Neuronal stem cell (in vitro differentiated cells): ENCODE data around the gene STAB2.

Experiments
- DNase-seq: peaks from one replicate; pipeline ENCODE4 v3.0.0-alpha.2; 2013; ENCODE audit warnings: low spot score
- H2AFZ ChIP-seq: one replicate; pipeline ENCODE4 v1.6.1; 2013; ENCODE audit warnings: mild to moderate bottlenecking, low read length, inconsistent platforms
- H2AK5ac ChIP-seq: 2 replicates; pipeline ENCODE4 v1.6.1; 2013; ENCODE audit warnings: low read depth, mild to moderate bottlenecking, inconsistent platforms, low read length, moderate library complexity, mixed read lengths
- H2BK120ac ChIP-seq: 2 replicates; pipeline ENCODE4 v1.6.1; 2013; ENCODE audit warnings: low read depth, mild to moderate bottlenecking, inconsistent platforms, low read length, moderate library complexity, mixed read lengths
- H2BK12ac ChIP-seq: one replicate; pipeline ENCODE4 v1.6.1; 2013; ENCODE audit warnings: low read length, inconsistent platforms
- H2BK15ac ChIP-seq: 2 replicates; pipeline ENCODE4 v1.6.1; 2013; ENCODE audit warnings: mild to moderate bottlenecking, low read length, inconsistent platforms, mixed read lengths
- H2BK5ac ChIP-seq: one replicate; pipeline ENCODE4 v1.6.1; 2013; ENCODE audit warnings: inconsistent platforms, mild to moderate bottlenecking, low read length, moderate library complexity
- H3K14ac ChIP-seq: one replicate; pipeline ENCODE4 v1.6.1; 2013; ENCODE audit warnings: low read length, inconsistent platforms
- H3K18ac ChIP-seq: 2 replicates; pipeline ENCODE4 v1.6.1; 2013; ENCODE audit warnings: low read length, inconsistent platforms
- H3K23ac ChIP-seq: 2 replicates; pipeline ENCODE4 v1.6.1; 2013; ENCODE audit warnings: low read depth, mild to moderate bottlenecking, mixed read lengths, low read length, inconsistent platforms; ENCODE audit not compliant: poor library complexity
- H3K27ac ChIP-seq: replicated peaks from 3 replicates; pipeline ENCODE4 v1.5.1; 2013; ENCODE audit warnings: low read length, inconsistent platforms
- H3K27me3 ChIP-seq, 3 experiments: 2 replicates each; pipeline ENCODE4 v1.6.1; 2013; ENCODE audit warnings: low read length in 3 of 3, mild to moderate bottlenecking in 2 of 3, inconsistent platforms in 1 of 3, low read depth in 1 of 3, mixed read lengths in 1 of 3, moderate library complexity in 1 of 3; ENCODE audit not compliant: control insufficient read depth in 3 of 3, insufficient read depth in 3 of 3
- H3K36me3 ChIP-seq, 2 donors: replicated peaks in 1 of 2; 2 replicates each; pipeline ENCODE4 v1.6.1; 2013; ENCODE audit warnings: low read length in 2 of 2; ENCODE audit not compliant: control insufficient read depth in 2 of 2, insufficient read depth in 2 of 2
- H3K4ac ChIP-seq: 2 replicates; pipeline ENCODE4 v1.6.1; 2013; ENCODE audit warnings: inconsistent platforms, mild to moderate bottlenecking, low read length, moderate library complexity
- H3K4me1 ChIP-seq, 2 donors: 1 replicate in 1 of 2; 2 replicates in 1 of 2; pipeline ENCODE4 v1.6.1; 2013; ENCODE audit warnings: low read length in 2 of 2, low read depth in 1 of 2; ENCODE audit not compliant: control insufficient read depth in 2 of 2, insufficient read depth in 1 of 2
- H3K4me2 ChIP-seq: one replicate; pipeline ENCODE4 v1.6.1; 2013; ENCODE audit warnings: mild to moderate bottlenecking, low read length, inconsistent platforms; ENCODE audit not compliant: insufficient read depth, poor library complexity, severe bottlenecking
- H3K4me3 ChIP-seq, 2 donors: 2 replicates each; pipeline ENCODE4 v1.5.1; 2013; ENCODE audit warnings: low read length in 2 of 2, mild to moderate bottlenecking in 2 of 2, inconsistent platforms in 1 of 2, moderate library complexity in 1 of 2
- H3K79me1 ChIP-seq: one replicate; pipeline ENCODE4 v1.6.1; 2013; ENCODE audit warnings: low read depth, mild to moderate bottlenecking, inconsistent platforms, low read length, moderate library complexity
- H3K9ac ChIP-seq: one replicate; pipeline ENCODE4 v1.6.1; 2013; ENCODE audit warnings: mild to moderate bottlenecking, low read depth, low read length, inconsistent platforms; ENCODE audit not compliant: poor library complexity
- H3K9me3 ChIP-seq, 2 donors: replicated peaks in 1 of 2; 2 replicates each; pipeline versions ENCODE3 to v1.6.1; 2013; ENCODE audit warnings: low read length in 2 of 2, mild to moderate bottlenecking in 2 of 2, inconsistent platforms in 1 of 2, low read depth in 1 of 2, mixed read lengths in 1 of 2, moderate library complexity in 1 of 2; ENCODE audit not compliant: control insufficient read depth in 2 of 2, insufficient read depth in 1 of 2
- H4K8ac ChIP-seq: one replicate; pipeline ENCODE4 v1.6.1; 2013; ENCODE audit warnings: low read depth, mild to moderate bottlenecking, inconsistent platforms, low read length, moderate library complexity
- H4K91ac ChIP-seq: one replicate; pipeline ENCODE4 v1.6.1; 2013; ENCODE audit warnings: low read length, low read depth, mild to moderate bottlenecking, inconsistent platforms; ENCODE audit not compliant: poor library complexity
- WGBS, 2 donors: extraction: QIAGEN DNeasy Blood & Tissue Kit; methylation state at CpG; one replicate each; pipeline ENCODE4 v1.1.7; 2013; ENCODE audit warnings: missing lambda C conversion rate in 2 of 2, mixed read lengths in 1 of 2; ENCODE audit not compliant: insufficient read length in 2 of 2, insufficient replicate concordance in 1 of 2; ENCODE audit errors: extremely low coverage in 2 of 2; 5-methylcytosine and 5-hydroxymethylcytosine counted together

STAB2 gene

DNA sequence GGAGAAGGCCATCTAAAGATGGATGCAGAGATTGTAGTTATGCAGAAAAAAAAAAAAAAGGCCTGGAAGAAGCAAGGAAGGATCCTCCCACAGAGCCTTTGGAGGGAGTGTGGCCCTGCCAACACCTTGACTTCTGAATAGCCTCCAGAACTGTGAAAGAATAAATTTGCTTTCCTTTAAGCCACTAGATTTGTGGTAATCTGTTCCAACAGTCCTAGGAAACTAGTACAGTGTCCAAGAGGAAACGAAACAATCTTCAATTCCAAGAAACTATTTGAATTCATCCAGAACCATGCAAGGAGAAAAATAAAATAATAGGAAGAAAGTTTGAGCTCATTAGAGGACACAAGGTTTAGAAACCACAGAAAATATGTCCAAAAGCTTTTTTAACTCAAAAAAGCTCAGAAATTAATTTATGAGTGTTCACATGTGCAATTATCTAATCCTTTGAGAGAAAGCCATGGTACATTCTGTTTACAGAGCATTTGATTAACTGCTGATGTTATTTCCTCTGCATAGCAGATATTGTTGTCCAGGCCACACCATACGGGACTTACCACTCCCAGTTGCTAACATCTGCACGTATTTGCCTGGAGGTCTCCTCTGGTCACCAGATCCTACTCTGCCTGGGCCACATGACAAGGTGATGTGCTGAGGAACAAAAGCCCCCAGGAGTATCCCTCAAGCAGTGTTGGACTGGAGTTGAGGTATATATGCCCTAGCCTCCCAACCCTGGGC is 30.0 kb upstream of the STAB2 start:
- no peak overlapping the region for H4K91ac ChIP-seq

GRCh38 chr12:103557628-103558010 is 29.5 kb upstream of the STAB2 start:
- no peak overlapping the region for H3K14ac ChIP-seq
- no peak overlapping the region for H2AFZ ChIP-seq
- H3K4me1 ChIP-seq, result no peaks in the 10 kb centered on the region
- H3K36me3 ChIP-seq, result no peaks in the 10 kb centered on the region
- no peak overlapping the region for H4K91ac ChIP-seq
- no peak for DNase-seq
- H3K4me3 ChIP-seq, result no peak overlapping the region
- no peak overlapping the region for H2BK15ac ChIP-seq
- peaks cover 0 to 9% of the 10 kb centered on the region in 2 donors for H3K9me3 ChIP-seq
- no peak overlapping the region for H3K23ac ChIP-seq
- H3K4me2 ChIP-seq, result no peak overlapping the region
- H3K27ac ChIP-seq, result no peak overlapping the region
- no peak overlapping the region for H2AK5ac ChIP-seq
- no peak overlapping the region for H3K18ac ChIP-seq
- H3K27me3 ChIP-seq, result no peaks in the 10 kb centered on the region
- H2BK5ac ChIP-seq, result no peak overlapping the region
- WGBS, 2 donors, result no CpG with 5 or more reads among the region's 2 CpGs
- no peak overlapping the region for H2BK12ac ChIP-seq
- no peaks in the 10 kb centered on the region for H3K79me1 ChIP-seq
- H2BK120ac ChIP-seq, result no peak overlapping the region
- no peak overlapping the region for H3K4ac ChIP-seq
- H4K8ac ChIP-seq, result no peak overlapping the region
- H3K9ac ChIP-seq, result no peak overlapping the region

More for the DNA sequence above, 30.0 kb upstream of the STAB2 start:
- Histone ChIP-seq H2BK120ac (no peak overlapping the region), H2BK12ac (no peak overlapping the region), H3K4me2 (no peak overlapping the region), H3K4ac (no peak overlapping the region), H2BK15ac (no peak overlapping the region), H2AK5ac (no peak overlapping the region), H3K27ac (no peak overlapping the region), H3K4me1 (no peaks in the 10 kb centered on the region), H2AFZ (no peak overlapping the region), H3K23ac (no peak overlapping the region), H4K8ac (no peak overlapping the region), H3K9me3 (peaks cover 0 to 9% of the 10 kb centered on the region in 2 donors), H3K36me3 (no peaks in the 10 kb centered on the region), H3K4me3 (no peak overlapping the region), H2BK5ac (no peak overlapping the region), H3K14ac (no peak overlapping the region), H3K27me3 (no peaks in the 10 kb centered on the region), H3K9ac (no peak overlapping the region), H3K79me1 (no peaks in the 10 kb centered on the region), H3K18ac (no peak overlapping the region)
- no peak for DNase-seq
- WGBS, 2 donors, result no CpG with 5 or more reads among the region's 3 CpGs

DNA sequence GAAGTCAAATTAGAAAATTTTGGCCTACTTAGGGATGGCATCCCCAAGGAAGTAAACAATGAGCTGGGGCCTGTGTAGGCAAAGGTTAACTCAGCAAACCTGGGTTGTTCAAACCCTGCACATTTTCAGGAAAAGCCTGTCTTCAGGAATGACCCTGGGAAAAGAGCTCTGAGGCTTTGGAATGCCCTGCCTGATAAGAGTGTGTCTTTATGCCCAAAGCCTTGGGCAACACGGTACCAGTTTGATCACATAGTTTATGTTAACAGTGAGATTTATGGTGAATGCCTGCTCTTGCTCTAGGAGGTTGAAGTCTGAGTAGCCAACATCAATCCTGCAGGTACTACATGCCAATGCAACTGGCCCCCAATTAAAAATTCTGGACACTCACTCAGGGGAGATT is 28.2 kb upstream of the STAB2 start:
- Histone ChIP-seq H2BK120ac (no peak overlapping the region), H3K4me3 (no peak overlapping the region), H3K4ac (no peak overlapping the region), H2BK15ac (no peak overlapping the region), H2AK5ac (no peak overlapping the region), H2BK12ac (no peak overlapping the region), H3K23ac (no peak overlapping the region), H3K4me1 (no peaks in the 10 kb centered on the region), H3K27me3 (no peaks in the 10 kb centered on the region), H3K14ac (no peak overlapping the region), H3K9me3 (peaks cover 0 to 11% of the 10 kb centered on the region in 2 donors), H3K36me3 (no peaks in the 10 kb centered on the region), H3K9ac (no peak overlapping the region), H3K79me1 (no peaks in the 10 kb centered on the region), H3K4me2 (no peak overlapping the region), H2AFZ (no peak overlapping the region), H3K27ac (no peak overlapping the region), H4K91ac (no peak overlapping the region), H3K18ac (no peak overlapping the region), H2BK5ac (no peak overlapping the region), H4K8ac (no peak overlapping the region)
- no peak for DNase-seq
- WGBS, 2 donors, result no CpG with 5 or more reads among the region's 1 CpG

DNA sequence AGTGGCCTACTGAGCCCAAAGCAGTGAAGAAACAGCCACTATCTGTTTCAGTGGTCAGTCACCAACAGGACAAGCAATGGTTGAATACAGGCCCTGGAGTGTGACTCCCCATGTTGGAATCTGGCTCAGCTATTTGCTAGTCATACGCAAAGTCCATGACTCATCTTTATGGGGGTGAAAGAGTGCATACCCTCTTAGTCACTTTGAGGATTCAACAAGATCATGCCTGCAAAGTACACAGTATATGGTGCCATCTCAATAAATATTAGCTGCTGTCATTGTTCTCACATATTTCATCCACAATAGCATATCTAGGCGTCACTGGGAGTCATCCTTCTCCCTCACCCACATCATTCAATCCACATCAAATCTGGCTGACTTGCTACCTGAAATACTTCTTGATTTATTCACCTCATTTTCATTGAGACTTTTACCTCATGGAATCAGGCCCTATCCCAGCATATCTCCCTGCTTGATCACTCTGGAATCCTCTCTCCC is 26.4 kb upstream of the STAB2 start:
- Histone ChIP-seq H3K23ac (no peak overlapping the region), H2BK12ac (no peak overlapping the region), H3K27ac (no peak overlapping the region), H3K9me3 (peaks cover 0 to 13% of the 10 kb centered on the region in 2 donors), H3K4me1 (no peaks in the 10 kb centered on the region), H3K4me3 (no peak overlapping the region), H4K8ac (no peak overlapping the region), H3K14ac (no peak overlapping the region), H3K36me3 (no peaks in the 10 kb centered on the region), H4K91ac (no peak overlapping the region), H2BK15ac (no peak overlapping the region), H3K18ac (no peak overlapping the region), H3K4me2 (no peak overlapping the region), H2BK120ac (no peak overlapping the region), H3K4ac (no peak overlapping the region), H2BK5ac (no peak overlapping the region), H2AFZ (no peak overlapping the region), H2AK5ac (no peak overlapping the region), H3K27me3 (no peaks in the 10 kb centered on the region), H3K9ac (no peak overlapping the region), H3K79me1 (no peaks in the 10 kb centered on the region)
- no peak for DNase-seq
- WGBS, 2 donors, result no CpG with 5 or more reads among the region's 2 CpGs
